ENCODE measurements around the gene DNAI2. TPM values are rescaled to one million over a fixed set of nuclear protein-coding genes. Genes with fewer than 3 reads are reported as not detected.

DNAI2 gene
- total RNA-seq, 6 experiments from 2014 or later: not detected

DNA sequence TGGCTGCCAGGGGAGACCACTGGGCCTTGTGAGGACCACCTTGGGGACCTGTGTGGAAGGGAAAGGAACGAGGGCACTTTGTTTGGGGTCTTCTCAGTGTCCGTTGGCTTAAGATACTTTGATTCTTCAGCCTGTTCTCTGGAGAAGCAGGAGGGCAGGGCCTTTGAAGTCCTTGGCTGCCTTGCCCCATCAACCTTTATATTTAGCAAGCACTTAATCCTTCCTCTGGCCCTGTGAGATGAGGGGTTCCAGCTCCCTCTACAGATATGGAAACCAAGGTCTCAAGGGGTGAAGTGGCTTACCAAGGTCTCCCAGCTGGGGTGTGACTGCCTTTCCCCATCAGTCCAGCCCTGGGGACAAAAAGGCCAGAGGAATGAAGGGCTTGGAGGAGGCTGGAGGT, 32.2 kb upstream of the DNAI2 start:
- no peak overlapping the region for H3K4me3 Mint-ChIP-seq
- no peak overlapping the region for H3K27ac Mint-ChIP-seq
- peaks cover 9% of the 10 kb centered on the region; the same call in 1 of the 2 replicates for H3K36me3 Mint-ChIP-seq (ENCODE audit: low read depth)
- H3K27me3 Mint-ChIP-seq (ENCODE audit: insufficient read depth): peaks cover 2% of the 10 kb centered on the region; the same call in 1 of the 2 replicates
- peaks cover 20% of the 10 kb centered on the region for H3K9me3 Mint-ChIP-seq
- no peak for DNase-seq
- TF ChIP-seq, protein P1, sequence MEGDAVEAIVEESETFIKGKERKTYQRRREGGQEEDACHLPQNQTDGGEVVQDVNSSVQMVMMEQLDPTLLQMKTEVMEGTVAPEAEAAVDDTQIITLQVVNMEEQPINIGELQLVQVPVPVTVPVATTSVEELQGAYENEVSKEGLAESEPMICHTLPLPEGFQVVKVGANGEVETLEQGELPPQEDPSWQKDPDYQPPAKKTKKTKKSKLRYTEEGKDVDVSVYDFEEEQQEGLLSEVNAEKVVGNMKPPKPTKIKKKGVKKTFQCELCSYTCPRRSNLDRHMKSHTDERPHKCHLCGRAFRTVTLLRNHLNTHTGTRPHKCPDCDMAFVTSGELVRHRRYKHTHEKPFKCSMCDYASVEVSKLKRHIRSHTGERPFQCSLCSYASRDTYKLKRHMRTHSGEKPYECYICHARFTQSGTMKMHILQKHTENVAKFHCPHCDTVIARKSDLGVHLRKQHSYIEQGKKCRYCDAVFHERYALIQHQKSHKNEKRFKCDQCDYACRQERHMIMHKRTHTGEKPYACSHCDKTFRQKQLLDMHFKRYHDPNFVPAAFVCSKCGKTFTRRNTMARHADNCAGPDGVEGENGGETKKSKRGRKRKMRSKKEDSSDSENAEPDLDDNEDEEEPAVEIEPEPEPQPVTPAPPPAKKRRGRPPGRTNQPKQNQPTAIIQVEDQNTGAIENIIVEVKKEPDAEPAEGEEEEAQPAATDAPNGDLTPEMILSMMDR (IDR thresholded peaks at IDR 0.05): no peak
- H3K4me1 Mint-ChIP-seq (ENCODE audit: low read depth): no peaks in the 10 kb centered on the region

DNA sequence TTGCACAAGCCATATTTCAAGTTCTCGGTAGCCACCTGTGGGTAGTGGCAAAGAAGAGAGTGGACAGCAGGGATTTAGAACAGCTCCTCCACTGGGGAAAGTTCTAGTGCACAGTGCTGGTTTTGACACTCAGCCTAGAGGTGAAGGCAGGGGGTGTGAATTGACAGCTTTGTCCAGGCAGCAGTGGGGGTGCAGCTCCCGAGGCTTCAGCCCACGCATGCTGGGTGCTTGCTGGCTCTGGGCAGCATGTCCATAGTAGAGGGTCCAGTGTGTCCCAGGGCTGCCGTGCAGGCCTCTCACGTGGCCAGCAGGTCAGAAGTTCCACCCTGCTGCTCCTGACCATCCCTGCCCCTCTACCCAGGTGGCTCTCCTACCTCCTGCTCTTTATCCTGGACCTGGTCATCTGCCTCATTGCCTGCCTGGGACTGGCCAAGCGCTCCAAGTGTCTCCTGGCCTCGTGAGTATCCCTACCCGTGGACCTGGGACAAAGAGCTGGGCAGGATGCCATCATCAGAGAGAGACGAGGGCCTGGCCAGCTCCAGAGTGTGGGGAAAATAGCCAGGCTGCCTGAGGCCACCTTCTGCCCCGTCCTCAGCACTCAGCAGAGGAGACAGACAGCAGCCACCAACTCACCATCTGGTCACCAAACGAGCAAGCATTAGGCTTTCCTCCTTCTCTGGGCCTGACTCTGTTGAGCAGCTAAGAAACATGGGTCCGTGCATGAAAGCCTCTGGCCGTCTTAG, 30.9 kb upstream of the DNAI2 start:
- DNase-seq: no peak
- Mint-ChIP-seq H3K36me3 (ENCODE audit: low read depth) (peaks cover 9% of the 10 kb centered on the region; the same call in 1 of the 2 replicates), H3K27ac (no peak overlapping the region), H3K9me3 (peaks cover 25% of the 10 kb centered on the region), H3K4me1 (ENCODE audit: low read depth) (no peaks in the 10 kb centered on the region), H3K4me3 (no peak overlapping the region), H3K27me3 (ENCODE audit: insufficient read depth) (peaks cover 5% of the 10 kb centered on the region; the same call in 1 of the 2 replicates)
- TF ChIP-seq, protein P1 (IDR thresholded peaks at IDR 0.05): no peak

DNA sequence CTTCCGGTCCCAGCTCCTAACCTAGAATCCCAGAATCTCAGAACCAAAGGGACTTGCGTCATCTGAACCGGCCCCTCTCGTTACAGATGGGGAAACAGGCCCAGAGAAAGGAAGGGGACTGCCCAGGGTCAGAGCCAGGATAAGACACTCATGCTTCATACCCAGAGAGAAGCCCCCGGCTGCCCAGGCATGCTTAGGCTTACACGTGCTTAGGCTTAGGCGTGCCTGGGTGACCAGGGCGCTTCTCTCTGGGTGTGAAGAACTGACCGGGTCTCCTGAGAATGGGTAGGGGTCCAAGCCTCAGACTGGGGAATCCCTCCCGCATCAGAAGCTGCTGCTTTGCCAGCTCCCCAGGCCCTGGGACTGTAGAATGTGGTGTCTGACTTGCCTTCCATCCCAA, 29.9 kb upstream of the DNAI2 start:
- DNase-seq: no peak
- Mint-ChIP-seq H3K27me3 (ENCODE audit: insufficient read depth) (peaks cover 5% of the 10 kb centered on the region; the same call in 1 of the 2 replicates), H3K27ac (no peak overlapping the region), H3K36me3 (ENCODE audit: low read depth) (peaks cover 9% of the 10 kb centered on the region; the same call in 1 of the 2 replicates), H3K9me3 (peaks cover 25% of the 10 kb centered on the region), H3K4me1 (ENCODE audit: low read depth) (no peaks in the 10 kb centered on the region), H3K4me3 (no peak overlapping the region)
- TF ChIP-seq, protein P1 (IDR thresholded peaks at IDR 0.05): no peak

DNA sequence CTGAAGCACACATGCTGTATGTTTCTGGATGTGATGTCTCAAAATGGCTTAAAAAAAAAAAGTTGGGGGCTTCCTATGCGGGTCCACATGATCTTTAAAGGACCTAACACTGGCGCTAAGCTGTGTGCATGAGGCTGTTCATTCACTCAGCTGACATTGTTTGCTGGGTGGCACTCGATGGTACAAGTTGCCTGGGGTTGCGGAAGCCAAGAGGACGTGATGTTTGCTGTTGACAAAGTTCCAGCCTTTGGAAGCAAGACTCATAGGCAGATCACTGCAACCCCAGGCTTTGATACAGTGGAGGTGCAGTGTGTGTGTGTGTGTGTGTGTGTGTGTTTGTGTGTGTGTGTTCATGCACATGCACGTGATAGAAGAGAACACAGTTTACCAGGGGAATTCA, 29.5 kb upstream of the DNAI2 start:
- H3K36me3 Mint-ChIP-seq (ENCODE audit: low read depth): peaks cover 9% of the 10 kb centered on the region; the same call in 1 of the 2 replicates
- H3K27me3 Mint-ChIP-seq (ENCODE audit: insufficient read depth): peaks cover 5% of the 10 kb centered on the region; the same call in 1 of the 2 replicates
- no peak overlapping the region for H3K27ac Mint-ChIP-seq
- no peaks in the 10 kb centered on the region for H3K4me1 Mint-ChIP-seq (ENCODE audit: low read depth)
- no peak for DNase-seq
- peaks cover 25% of the 10 kb centered on the region for H3K9me3 Mint-ChIP-seq
- TF ChIP-seq, protein P1 (IDR thresholded peaks at IDR 0.05): no peak
- H3K4me3 Mint-ChIP-seq: no peak overlapping the region

DNA sequence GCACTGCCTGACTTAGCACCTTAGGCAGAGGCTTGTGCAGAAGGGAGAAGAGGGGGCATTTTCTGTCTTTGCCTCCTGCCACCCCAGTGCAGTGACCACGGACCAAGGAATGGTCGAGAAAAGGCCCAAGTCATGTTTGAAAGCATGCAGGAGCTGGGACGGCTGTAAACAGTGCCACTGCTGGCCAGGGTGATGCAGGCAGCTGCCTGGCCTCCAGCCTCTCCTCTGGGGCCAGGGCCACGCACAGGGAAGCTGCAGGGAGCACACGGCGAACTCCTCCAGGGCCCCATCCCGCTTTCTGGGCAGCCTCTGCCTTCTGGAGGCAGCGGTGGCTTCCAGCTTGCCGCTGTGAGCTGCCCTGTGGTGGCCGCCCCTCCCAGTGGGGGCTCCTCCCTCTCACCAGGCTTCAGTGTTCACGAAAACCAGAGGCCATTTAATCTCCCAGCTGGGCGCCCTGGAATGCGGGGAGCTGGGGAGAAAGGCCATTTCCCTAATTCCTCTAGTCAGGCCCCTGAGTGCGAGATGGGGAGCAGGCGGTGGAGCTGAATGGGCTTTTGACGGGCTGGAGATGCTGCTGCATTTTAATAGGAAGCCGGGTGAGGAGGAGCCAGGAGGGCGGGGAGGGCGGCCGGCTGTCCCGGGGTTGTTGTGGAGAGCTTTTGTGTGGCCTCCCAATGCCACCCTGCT, 28.7 kb upstream of the DNAI2 start:
- DNase-seq: no peak
- TF ChIP-seq, protein P1 (IDR thresholded peaks at IDR 0.05): no peak
- H3K27me3 Mint-ChIP-seq (ENCODE audit: insufficient read depth): peaks cover 5% of the 10 kb centered on the region; the same call in 1 of the 2 replicates
- H3K4me3 Mint-ChIP-seq: no peak overlapping the region
- H3K9me3 Mint-ChIP-seq: peaks cover 25% of the 10 kb centered on the region
- peaks cover 9% of the 10 kb centered on the region; the same call in 1 of the 2 replicates for H3K36me3 Mint-ChIP-seq (ENCODE audit: low read depth)
- H3K4me1 Mint-ChIP-seq (ENCODE audit: low read depth): no peaks in the 10 kb centered on the region
- no peak overlapping the region for H3K27ac Mint-ChIP-seq

Data from HFFc6 (cell line).